Measurements from ENCODE around the gene ATG101. TPM values are rescaled to one million over a fixed set of nuclear protein-coding genes. Genes with fewer than 3 reads are reported as not detected.

Gene ATG101
- polyA plus RNA-seq, 1 donor, result 23.4 TPM

- no peak for DNase-seq
Measured at GRCh38 chr12:52056801-52057637, 12.8 kb upstream of the ATG101 start.

GRCh38 chr12:52057638-52058576, 11.9 kb upstream of the ATG101 start:
- DNase-seq, result no peak

- no peak for DNase-seq
Measured at GRCh38 chr12:52058631-52059361, 11.0 kb upstream of the ATG101 start.

GRCh38 chr12:52059582-52060497, 9.9 kb upstream of the ATG101 start:
- no peak for DNase-seq

- no peak for DNase-seq
Measured at GRCh38 chr12:52060498-52061177, 9.1 kb upstream of the ATG101 start.

GRCh38 chr12:52061470-52062166, 8.2 kb upstream of the ATG101 start:
- no peak for DNase-seq

- DNase-seq, result no peak
Measured at GRCh38 chr12:52062167-52063081, 7.4 kb upstream of the ATG101 start.

- no peak for DNase-seq
Measured at GRCh38 chr12:52063082-52063924, 6.5 kb upstream of the ATG101 start.

GRCh38 chr12:52063981-52064649, 5.7 kb upstream of the ATG101 start:
- no peak for DNase-seq

- no peak for DNase-seq
Measured at GRCh38 chr12:52066346-52067080, 3.3 kb upstream of the ATG101 start.

GRCh38 chr12:52067081-52067374, 2.8 kb upstream of the ATG101 start:
- DNase-seq, result no peak

GRCh38 chr12:52070185-52070925, 577 bp downstream of the ATG101 start:
- DNase-seq, result no peak

- no peak for DNase-seq
Measured at GRCh38 chr12:52073531-52074381, 4.0 kb downstream of the ATG101 start.

GRCh38 chr12:52074971-52075724, 5.4 kb downstream of the ATG101 start:
- no peak for DNase-seq

All from left kidney (tissue), 2 donors.